ENCODE data around the gene PPP2R1A. TPM values are rescaled to one million over a fixed set of nuclear protein-coding genes. Genes with fewer than 3 reads are reported as not detected.

PPP2R1A gene
- total and polyA plus RNA-seq, 10 donors, result 81.1 to 200 (median 171) TPM

DNA sequence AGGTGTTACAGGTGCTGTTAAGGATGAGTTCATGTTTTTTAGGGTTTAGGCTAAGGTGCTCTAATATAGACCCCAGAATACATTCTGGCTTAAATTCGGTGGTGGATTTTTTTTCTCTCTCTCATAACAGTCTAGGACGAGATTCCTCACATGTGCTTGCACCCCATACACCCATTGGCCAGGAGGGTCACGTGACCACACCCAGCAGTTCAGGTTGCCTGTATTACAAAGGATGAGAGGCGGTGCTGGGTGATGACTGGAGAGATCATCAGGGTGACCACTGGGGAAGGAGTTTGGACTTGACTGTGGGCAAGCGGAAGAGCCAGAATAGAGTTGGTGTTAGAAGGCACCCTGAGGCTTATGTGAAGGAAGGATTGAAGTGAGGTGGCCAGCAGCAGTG lies 27.7 kb downstream of the PPP2R1A start:
- Histone ChIP-seq H3K27me3 (replicated peaks in 1 of 7) (no peaks in the 10 kb centered on the region), H3K9me3 (no peaks in the 10 kb centered on the region), H3K4me3 (no peak overlapping the region), H3K4me1 (no peaks in the 10 kb centered on the region), H3K36me3 (peaks cover 27 to 100% (median 100%) of the 10 kb centered on the region in 6 donors), H3K27ac (no peak overlapping the region)
- 90 to 93% (median 91%) methylated on average over 5 of the region's 5 CpGs for WGBS, 5 donors
- intact Hi-C loops (cut with DNase I; ENCODE audit: low total_unique reads), result no loop called here
- TF ChIP-seq POLR2AphosphoS5 (IDR thresholded peaks at IDR 0.05) (no peak), POLR2A (IDR thresholded peaks at IDR 0.05) (no peak)
- TF ChIP-seq, protein P1, sequence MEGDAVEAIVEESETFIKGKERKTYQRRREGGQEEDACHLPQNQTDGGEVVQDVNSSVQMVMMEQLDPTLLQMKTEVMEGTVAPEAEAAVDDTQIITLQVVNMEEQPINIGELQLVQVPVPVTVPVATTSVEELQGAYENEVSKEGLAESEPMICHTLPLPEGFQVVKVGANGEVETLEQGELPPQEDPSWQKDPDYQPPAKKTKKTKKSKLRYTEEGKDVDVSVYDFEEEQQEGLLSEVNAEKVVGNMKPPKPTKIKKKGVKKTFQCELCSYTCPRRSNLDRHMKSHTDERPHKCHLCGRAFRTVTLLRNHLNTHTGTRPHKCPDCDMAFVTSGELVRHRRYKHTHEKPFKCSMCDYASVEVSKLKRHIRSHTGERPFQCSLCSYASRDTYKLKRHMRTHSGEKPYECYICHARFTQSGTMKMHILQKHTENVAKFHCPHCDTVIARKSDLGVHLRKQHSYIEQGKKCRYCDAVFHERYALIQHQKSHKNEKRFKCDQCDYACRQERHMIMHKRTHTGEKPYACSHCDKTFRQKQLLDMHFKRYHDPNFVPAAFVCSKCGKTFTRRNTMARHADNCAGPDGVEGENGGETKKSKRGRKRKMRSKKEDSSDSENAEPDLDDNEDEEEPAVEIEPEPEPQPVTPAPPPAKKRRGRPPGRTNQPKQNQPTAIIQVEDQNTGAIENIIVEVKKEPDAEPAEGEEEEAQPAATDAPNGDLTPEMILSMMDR (IDR thresholded peaks at IDR 0.05 in 8 of 11, conservative IDR thresholded peaks at IDR 0.05 in 3 of 11), result no peak
- DNase-seq, result no peak

DNA sequence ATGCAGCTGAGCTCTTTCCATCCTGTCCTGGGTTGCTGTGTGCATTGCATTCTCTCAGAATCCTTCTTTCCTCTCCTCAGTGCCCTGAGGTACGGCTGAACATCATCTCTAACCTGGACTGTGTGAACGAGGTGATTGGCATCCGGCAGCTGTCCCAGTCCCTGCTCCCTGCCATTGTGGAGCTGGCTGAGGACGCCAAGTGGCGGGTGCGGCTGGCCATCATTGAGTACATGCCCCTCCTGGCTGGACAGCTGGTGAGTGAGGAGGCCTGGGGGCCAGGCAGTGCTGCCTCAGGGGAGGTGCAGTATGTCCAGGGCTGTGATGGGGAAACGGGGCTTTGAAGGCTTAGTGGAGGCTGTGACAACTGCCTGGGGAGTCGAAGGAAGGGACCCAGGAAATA lies 29.8 kb downstream of the PPP2R1A start:
- WGBS, 5 donors, result 94 to 98% (median 97%) methylated on average over 8 of the region's 8 CpGs
- Histone ChIP-seq H3K36me3 (peaks cover 27 to 100% (median 100%) of the 10 kb centered on the region in 6 donors), H3K4me1 (no peaks in the 10 kb centered on the region), H3K9me3 (no peaks in the 10 kb centered on the region), H3K27me3 (replicated peaks in 1 of 7) (no peaks in the 10 kb centered on the region), H3K4me3 (no peak overlapping the region), H3K27ac (no peak overlapping the region)
- intact Hi-C loops (cut with DNase I; ENCODE audit: low total_unique reads), result no loop called here
- DNase-seq, result no peak
- TF ChIP-seq POLR2A (IDR thresholded peaks at IDR 0.05), result no peak
- TF ChIP-seq POLR2AphosphoS5 (IDR thresholded peaks at IDR 0.05), result peak in 1 of 3 donors; percentile 49

DNA sequence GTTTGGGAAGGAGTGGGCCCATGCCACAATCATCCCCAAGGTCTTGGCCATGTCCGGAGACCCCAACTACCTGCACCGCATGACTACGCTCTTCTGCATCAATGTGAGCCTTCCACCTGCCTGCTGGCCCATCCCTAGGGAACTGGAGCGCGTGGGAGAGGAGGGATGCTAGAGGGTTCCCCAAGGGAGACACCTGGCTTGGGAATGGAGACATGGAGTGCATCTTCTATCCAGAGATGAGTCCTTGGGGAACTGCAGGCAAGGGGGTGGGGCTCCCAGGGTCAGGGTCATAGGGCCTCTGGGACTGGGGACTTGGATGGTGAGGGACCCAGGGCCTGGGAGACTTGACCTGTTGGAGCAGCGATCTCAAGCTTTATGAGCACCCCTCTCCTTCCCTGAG lies 31.2 kb downstream of the PPP2R1A start:
- no peaks in the 10 kb centered on the region for H3K4me1 ChIP-seq
- no peaks in the 10 kb centered on the region for H3K9me3 ChIP-seq
- no peak for DNase-seq
- TF ChIP-seq, protein P1 (IDR thresholded peaks at IDR 0.05 in 8 of 11, conservative IDR thresholded peaks at IDR 0.05 in 3 of 11), result no peak
- TF ChIP-seq POLR2AphosphoS5 (IDR thresholded peaks at IDR 0.05) (peak in 1 of 3 donors; percentile 30), POLR2A (IDR thresholded peaks at IDR 0.05) (no peak)
- WGBS, 5 donors, result 97 to 100% (median 98%) methylated on average over 6 of the region's 6 CpGs
- intact Hi-C loops (cut with DNase I; ENCODE audit: low total_unique reads), result no loop called here
- peaks cover 17 to 100% (median 100%) of the 10 kb centered on the region in 6 donors for H3K36me3 ChIP-seq
- H3K27ac ChIP-seq, result no peak overlapping the region
- H3K4me3 ChIP-seq, result no peak overlapping the region
- H3K27me3 ChIP-seq (replicated peaks in 1 of 7), result no peaks in the 10 kb centered on the region

DNA sequence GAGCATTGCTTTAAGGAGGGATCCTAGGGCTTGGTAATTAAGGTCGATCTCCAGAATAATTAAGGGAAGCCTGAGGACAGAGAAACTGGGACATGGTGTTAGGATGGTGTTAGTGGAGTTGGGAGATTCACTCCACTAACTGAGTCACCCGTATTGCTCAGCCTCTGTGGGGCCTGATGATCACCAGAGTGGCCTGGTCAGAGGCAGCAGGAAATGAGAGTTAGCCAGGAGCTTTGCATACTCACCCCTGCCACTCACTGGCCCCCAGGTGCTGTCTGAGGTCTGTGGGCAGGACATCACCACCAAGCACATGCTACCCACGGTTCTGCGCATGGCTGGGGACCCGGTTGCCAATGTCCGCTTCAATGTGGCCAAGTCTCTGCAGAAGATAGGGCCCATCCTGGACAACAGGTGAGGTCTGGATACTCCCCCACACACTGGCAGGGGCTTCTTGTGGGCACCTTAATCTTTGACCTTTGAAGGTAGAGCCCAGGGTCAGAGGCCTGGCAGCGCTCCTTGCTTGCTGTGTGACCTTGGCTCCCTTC lies 32.1 kb downstream of the PPP2R1A start:
- 87 to 94% (median 93%) methylated on average over 5 to 7 of the region's 7 CpGs for WGBS, 5 donors
- intact Hi-C loops (cut with DNase I; ENCODE audit: low total_unique reads), result no loop called here
- Histone ChIP-seq H3K9me3 (no peaks in the 10 kb centered on the region), H3K27me3 (replicated peaks in 1 of 7) (no peaks in the 10 kb centered on the region), H3K4me3 (no peak overlapping the region), H3K4me1 (no peaks in the 10 kb centered on the region), H3K36me3 (peaks cover 17 to 100% (median 100%) of the 10 kb centered on the region in 6 donors), H3K27ac (no peak overlapping the region)
- TF ChIP-seq POLR2AphosphoS5 (IDR thresholded peaks at IDR 0.05) (no peak), POLR2A (IDR thresholded peaks at IDR 0.05) (no peak)
- TF ChIP-seq, protein P1 (IDR thresholded peaks at IDR 0.05 in 8 of 11, conservative IDR thresholded peaks at IDR 0.05 in 3 of 11), result no peak
- no peak for DNase-seq

All from spleen (tissue), 11 donors.